Measurements from ENCODE around the gene SERPINA4.

SERPINA4 gene

DNA sequence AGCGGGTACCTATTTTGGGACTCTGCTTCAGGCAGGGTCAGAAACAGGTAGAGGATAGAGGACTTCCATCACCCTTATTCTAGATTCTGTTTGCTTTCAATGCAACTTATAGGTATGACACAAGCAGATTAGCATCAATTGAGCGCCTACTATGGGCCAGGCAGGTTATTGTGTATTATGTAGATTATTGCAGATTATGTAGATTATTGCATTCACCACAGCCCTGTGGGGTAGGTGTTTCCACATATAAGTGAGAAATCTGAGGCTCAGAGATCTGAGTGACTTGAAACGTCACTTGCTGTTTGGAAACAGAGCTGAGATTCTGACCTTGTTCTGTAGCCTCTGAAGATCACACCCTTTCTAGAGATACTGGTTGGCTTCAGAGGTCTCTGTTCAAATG is 25.7 kb upstream of the SERPINA4 start:
- H2AFZ ChIP-seq (ENCODE audit: low read depth, low read length): no peak overlapping the region
- H2BK12ac ChIP-seq (ENCODE audit: low read length in 2 of 2): no peak overlapping the region
- no peak overlapping the region for H3K4ac ChIP-seq (ENCODE audit: low read depth in 1 of 2, low read length in 2 of 2)
- H3K27me3 ChIP-seq (ENCODE audit: control insufficient read depth in 1 of 2, insufficient read depth in 1 of 2, low read length in 2 of 2): peaks cover 8 to 52% of the 10 kb centered on the region in 2 experiments
- no peak overlapping the region for H3K9ac ChIP-seq (ENCODE audit: low read length)
- no peak overlapping the region for H3K23ac ChIP-seq (ENCODE audit: low read length in 2 of 2)
- no peak overlapping the region for H2BK15ac ChIP-seq (ENCODE audit: low read depth, poor library complexity, severe bottlenecking)
- H2BK5ac ChIP-seq (ENCODE audit: low read depth, low read length, poor library complexity, severe bottlenecking): no peak overlapping the region
- no peaks in the 10 kb centered on the region for H3K79me1 ChIP-seq (replicated peaks; ENCODE audit: low read length, poor library complexity, severe bottlenecking)
- no peaks in the 10 kb centered on the region for H3K4me1 ChIP-seq (ENCODE audit: control insufficient read depth, insufficient read depth, low read depth, low read length)
- H3K18ac ChIP-seq (ENCODE audit: low read depth in 1 of 2, low read length in 2 of 2): no peak overlapping the region
- H3K27ac ChIP-seq (ENCODE audit: low read length, poor library complexity, severe bottlenecking): no peak overlapping the region
- H4K8ac ChIP-seq (ENCODE audit: low read length): no peak overlapping the region
- no peak overlapping the region for H2AK5ac ChIP-seq (ENCODE audit: low read length, severe bottlenecking)
- H3K14ac ChIP-seq (ENCODE audit: low read length in 2 of 2): no peak overlapping the region
- H3K36me3 ChIP-seq (ENCODE audit: control insufficient read depth in 1 of 2, insufficient read depth in 2 of 2, low read depth in 1 of 2, low read length in 2 of 2): no peaks in the 10 kb centered on the region
- no peak for DNase-seq
- no peaks in the 10 kb centered on the region for H3K9me3 ChIP-seq (ENCODE audit: control insufficient read depth, low read length)
- H4K91ac ChIP-seq (ENCODE audit: low read length): no peak overlapping the region
- H2BK120ac ChIP-seq (ENCODE audit: low read depth, low read length): no peak overlapping the region
- WGBS: 56% methylated on average over 3 of the region's 3 CpGs
- no peak overlapping the region for H3K4me2 ChIP-seq (ENCODE audit: low read length, poor library complexity, severe bottlenecking)
- H3K4me3 ChIP-seq (ENCODE audit: insufficient read depth in 1 of 2, low read depth in 1 of 2, low read length in 2 of 2): no peak overlapping the region

DNA sequence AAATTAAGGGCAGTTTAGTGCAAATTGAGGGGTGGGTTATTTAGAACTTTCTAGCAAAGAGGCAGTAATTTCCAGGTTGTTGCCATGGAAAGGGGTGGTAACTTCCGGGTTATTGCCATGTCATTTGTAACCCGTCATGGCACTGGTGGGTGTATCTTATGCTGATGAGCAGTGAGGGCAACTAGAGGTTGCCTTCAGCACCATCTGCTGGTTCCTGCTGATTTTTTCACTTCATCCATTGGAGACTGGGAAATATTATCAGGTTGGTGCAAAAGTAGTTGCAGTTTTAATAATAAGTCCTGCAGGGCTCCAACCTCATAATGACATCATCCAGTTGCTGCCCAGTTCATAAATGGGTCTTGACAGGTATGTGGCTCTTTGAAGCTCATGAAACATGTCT is 24.4 kb upstream of the SERPINA4 start:
- no peak overlapping the region for H3K23ac ChIP-seq (ENCODE audit: low read length in 2 of 2)
- H3K4me2 ChIP-seq (ENCODE audit: low read length, poor library complexity, severe bottlenecking): no peak overlapping the region
- no peak overlapping the region for H3K14ac ChIP-seq (ENCODE audit: low read length in 2 of 2)
- no peak overlapping the region for H3K4me3 ChIP-seq (ENCODE audit: insufficient read depth in 1 of 2, low read depth in 1 of 2, low read length in 2 of 2)
- H2BK120ac ChIP-seq (ENCODE audit: low read depth, low read length): no peak overlapping the region
- no peak for DNase-seq
- H2AFZ ChIP-seq (ENCODE audit: low read depth, low read length): no peak overlapping the region
- H3K9me3 ChIP-seq (ENCODE audit: control insufficient read depth, low read length): no peaks in the 10 kb centered on the region
- H3K9ac ChIP-seq (ENCODE audit: low read length): no peak overlapping the region
- no peak overlapping the region for H2AK5ac ChIP-seq (ENCODE audit: low read length, severe bottlenecking)
- no peaks in the 10 kb centered on the region for H3K79me1 ChIP-seq (replicated peaks; ENCODE audit: low read length, poor library complexity, severe bottlenecking)
- no peak overlapping the region for H2BK5ac ChIP-seq (ENCODE audit: low read depth, low read length, poor library complexity, severe bottlenecking)
- H4K91ac ChIP-seq (ENCODE audit: low read length): no peak overlapping the region
- H2BK12ac ChIP-seq (ENCODE audit: low read length in 2 of 2): no peak overlapping the region
- H3K4ac ChIP-seq (ENCODE audit: low read depth in 1 of 2, low read length in 2 of 2): no peak overlapping the region
- H4K8ac ChIP-seq (ENCODE audit: low read length): no peak overlapping the region
- H3K27me3 ChIP-seq (ENCODE audit: control insufficient read depth in 1 of 2, insufficient read depth in 1 of 2, low read length in 2 of 2): peaks cover 8 to 47% of the 10 kb centered on the region in 2 experiments
- H3K4me1 ChIP-seq (ENCODE audit: control insufficient read depth, insufficient read depth, low read depth, low read length): no peaks in the 10 kb centered on the region
- no peak overlapping the region for H3K18ac ChIP-seq (ENCODE audit: low read depth in 1 of 2, low read length in 2 of 2)
- no peak overlapping the region for H2BK15ac ChIP-seq (ENCODE audit: low read depth, poor library complexity, severe bottlenecking)
- H3K36me3 ChIP-seq (ENCODE audit: control insufficient read depth in 1 of 2, insufficient read depth in 2 of 2, low read depth in 1 of 2, low read length in 2 of 2): no peaks in the 10 kb centered on the region
- H3K27ac ChIP-seq (ENCODE audit: low read length, poor library complexity, severe bottlenecking): no peak overlapping the region
- 52% methylated on average over 2 of the region's 2 CpGs for WGBS

DNA sequence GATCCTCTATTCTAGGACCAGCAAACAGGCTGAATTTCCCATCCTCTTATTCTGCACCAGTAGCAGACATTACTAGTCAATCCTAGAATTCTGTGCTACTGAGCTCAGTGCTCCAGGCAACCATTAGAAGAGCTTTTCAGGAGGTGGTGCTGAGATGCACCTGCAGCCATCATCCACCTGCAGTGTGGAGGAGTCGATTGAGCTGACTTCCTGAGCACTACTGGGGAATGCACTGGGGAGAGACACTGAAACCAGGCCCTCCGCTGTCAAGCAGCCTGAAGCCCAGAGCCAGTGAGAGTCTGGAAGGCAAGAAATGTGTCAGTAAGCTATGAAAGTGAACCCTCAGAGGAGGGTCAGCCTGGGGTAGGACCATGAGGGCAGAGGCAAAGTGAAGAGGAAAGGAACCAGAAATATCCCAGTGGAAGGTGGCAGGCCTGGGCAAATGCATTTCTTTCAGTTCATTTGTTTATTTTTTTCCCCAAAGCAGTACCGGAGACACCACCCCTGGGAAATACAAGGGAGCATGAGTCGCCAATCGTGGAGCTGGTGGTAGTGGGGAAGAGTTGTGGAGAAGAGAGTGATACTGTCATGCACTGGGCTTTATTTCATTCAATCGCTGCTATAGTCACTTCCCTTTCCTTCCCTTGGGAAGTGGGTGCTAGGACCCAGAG is 23.0 kb upstream of the SERPINA4 start:
- Histone ChIP-seq H3K79me1 (replicated peaks; ENCODE audit: low read length, poor library complexity, severe bottlenecking) (no peaks in the 10 kb centered on the region), H3K27ac (ENCODE audit: low read length, poor library complexity, severe bottlenecking) (no peak overlapping the region), H3K9me3 (ENCODE audit: control insufficient read depth, low read length) (no peaks in the 10 kb centered on the region), H4K8ac (ENCODE audit: low read length) (no peak overlapping the region), H3K18ac (ENCODE audit: low read depth in 1 of 2, low read length in 2 of 2) (no peak overlapping the region), H3K23ac (ENCODE audit: low read length in 2 of 2) (no peak overlapping the region), H2AK5ac (ENCODE audit: low read length, severe bottlenecking) (no peak overlapping the region), H2AFZ (ENCODE audit: low read depth, low read length) (no peak overlapping the region), H3K9ac (ENCODE audit: low read length) (no peak overlapping the region), H3K27me3 (ENCODE audit: control insufficient read depth in 1 of 2, insufficient read depth in 1 of 2, low read length in 2 of 2) (peaks cover 8 to 47% of the 10 kb centered on the region in 2 experiments), H2BK120ac (ENCODE audit: low read depth, low read length) (no peak overlapping the region), H3K4me2 (ENCODE audit: low read length, poor library complexity, severe bottlenecking) (no peak overlapping the region), H3K4me3 (ENCODE audit: insufficient read depth in 1 of 2, low read depth in 1 of 2, low read length in 2 of 2) (no peak overlapping the region), H3K36me3 (ENCODE audit: control insufficient read depth in 1 of 2, insufficient read depth in 2 of 2, low read depth in 1 of 2, low read length in 2 of 2) (no peaks in the 10 kb centered on the region), H3K4ac (ENCODE audit: low read depth in 1 of 2, low read length in 2 of 2) (no peak overlapping the region), H3K14ac (ENCODE audit: low read length in 2 of 2) (no peak overlapping the region), H2BK5ac (ENCODE audit: low read depth, low read length, poor library complexity, severe bottlenecking) (no peak overlapping the region), H3K4me1 (ENCODE audit: control insufficient read depth, insufficient read depth, low read depth, low read length) (no peaks in the 10 kb centered on the region), H2BK12ac (ENCODE audit: low read length in 2 of 2) (no peak overlapping the region), H2BK15ac (ENCODE audit: low read depth, poor library complexity, severe bottlenecking) (no peak overlapping the region), H4K91ac (ENCODE audit: low read length) (no peak overlapping the region)
- 79% methylated on average over 5 of the region's 6 CpGs for WGBS
- no peak for DNase-seq

DNA sequence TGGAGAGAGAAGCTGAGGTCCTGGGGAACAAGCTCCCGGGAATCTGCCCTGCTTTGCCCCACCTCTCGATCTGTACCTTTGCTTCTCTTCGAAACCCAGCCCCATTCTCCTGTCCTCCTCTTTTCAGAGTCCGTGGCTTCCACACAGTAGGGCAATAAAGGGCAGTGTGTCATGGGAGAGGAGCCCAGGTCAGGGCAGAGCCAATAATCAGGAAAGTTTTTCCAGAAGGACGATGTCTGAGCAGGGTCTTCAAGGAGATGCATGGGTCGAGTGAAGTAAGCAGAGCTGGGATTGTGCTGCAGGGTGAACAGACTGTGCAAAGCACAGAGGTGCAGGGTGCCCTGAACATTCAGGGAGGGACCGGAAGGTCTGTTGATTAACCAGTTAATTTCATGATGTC is 22.1 kb upstream of the SERPINA4 start:
- Histone ChIP-seq H2BK15ac (ENCODE audit: low read depth, poor library complexity, severe bottlenecking) (no peak overlapping the region), H3K4me2 (ENCODE audit: low read length, poor library complexity, severe bottlenecking) (no peak overlapping the region)

More for the DNA sequence above, 22.1 kb upstream of the SERPINA4 start:
- H2AK5ac ChIP-seq (ENCODE audit: low read length, severe bottlenecking): no peak overlapping the region
- no peak overlapping the region for H4K91ac ChIP-seq (ENCODE audit: low read length)
- 57% methylated on average over 3 of the region's 7 CpGs for WGBS
- no peaks in the 10 kb centered on the region for H3K9me3 ChIP-seq (ENCODE audit: control insufficient read depth, low read length)
- H3K27me3 ChIP-seq (ENCODE audit: control insufficient read depth in 1 of 2, insufficient read depth in 1 of 2, low read length in 2 of 2): peaks cover 8 to 38% of the 10 kb centered on the region in 2 experiments
- H3K9ac ChIP-seq (ENCODE audit: low read length): no peak overlapping the region
- no peak overlapping the region for H2AFZ ChIP-seq (ENCODE audit: low read depth, low read length)
- no peak overlapping the region for H2BK5ac ChIP-seq (ENCODE audit: low read depth, low read length, poor library complexity, severe bottlenecking)
- H3K4ac ChIP-seq (ENCODE audit: low read depth in 1 of 2, low read length in 2 of 2): no peak overlapping the region
- no peak overlapping the region for H3K23ac ChIP-seq (ENCODE audit: low read length in 2 of 2)
- no peaks in the 10 kb centered on the region for H3K36me3 ChIP-seq (ENCODE audit: control insufficient read depth in 1 of 2, insufficient read depth in 2 of 2, low read depth in 1 of 2, low read length in 2 of 2)
- no peaks in the 10 kb centered on the region for H3K79me1 ChIP-seq (replicated peaks; ENCODE audit: low read length, poor library complexity, severe bottlenecking)
- no peak overlapping the region for H3K18ac ChIP-seq (ENCODE audit: low read depth in 1 of 2, low read length in 2 of 2)
- H4K8ac ChIP-seq (ENCODE audit: low read length): no peak overlapping the region
- H3K4me1 ChIP-seq (ENCODE audit: control insufficient read depth, insufficient read depth, low read depth, low read length): no peaks in the 10 kb centered on the region
- H2BK12ac ChIP-seq (ENCODE audit: low read length in 2 of 2): no peak overlapping the region
- DNase-seq: no peak
- no peak overlapping the region for H3K27ac ChIP-seq (ENCODE audit: low read length, poor library complexity, severe bottlenecking)
- no peak overlapping the region for H3K14ac ChIP-seq (ENCODE audit: low read length in 2 of 2)
- H3K4me3 ChIP-seq (ENCODE audit: insufficient read depth in 1 of 2, low read depth in 1 of 2, low read length in 2 of 2): no peak overlapping the region
- no peak overlapping the region for H2BK120ac ChIP-seq (ENCODE audit: low read depth, low read length)

Measured in mesenchymal stem cell (in vitro differentiated cells and primary cell).